HEK293 (cell line): Measurements from ENCODE around the gene CSHL1.
A peak's percentile ranks its signal among the peaks of the same experiment; 100 is the strongest.

Experiments
- CTCF ChIA-PET: fragments of 350-600 bp; formaldehyde crosslinking; extraction: SDS; loops from one replicate; lab custom pipeline; 2021; ENCODE audit warnings: antibody characterized with exemption; lab: Yijun Ruan, JAX
- POLR2A ChIA-PET: fragments of 300-600 bp; formaldehyde crosslinking; extraction: SDS; loops from one replicate; lab custom pipeline; 2020; ENCODE audit warnings: antibody characterized with exemption, inconsistent platforms; lab: Yijun Ruan, JAX
- H3K27ac ChIP-seq: fragments of 200-500 bp; sonication (Bioruptor generic); 2 replicates; pipeline ENCODE4 v1.5.1; 2014; ENCODE audit warnings: low read depth, low read length, control low read depth, inconsistent platforms; ENCODE audit errors: extremely low read depth
- H3K36me3 ChIP-seq, 2 experiments: fragments of 200-500 bp in 1 of 2; sonication (Bioruptor generic) in 1 of 2; 1 replicate in 1 of 2; 2 replicates in 1 of 2; pipeline ENCODE4 v1.5.1; 2014 to 2017; ENCODE audit warnings: inconsistent platforms in 2 of 2, low read length in 2 of 2; ENCODE audit not compliant: control insufficient read depth in 2 of 2, insufficient read depth in 1 of 2
- H3K4me1 ChIP-seq: fragments of 200-500 bp; sonication (Bioruptor generic); 2 replicates; pipeline ENCODE4 v1.5.1; 2014; ENCODE audit warnings: mild to moderate bottlenecking, low read length, inconsistent platforms; ENCODE audit not compliant: control insufficient read depth, insufficient read depth
- H3K4me3 ChIP-seq: 2 replicates; pipeline ENCODE4 v1.5.1; 2011; ENCODE audit warnings: low read depth, mild to moderate bottlenecking, control low read depth, low read length, moderate library complexity
- H3K9me3 ChIP-seq: fragments of 200-500 bp; sonication (Bioruptor generic); 2 replicates; pipeline ENCODE4 v1.5.1; 2014; ENCODE audit warnings: low read depth, low read length, inconsistent platforms; ENCODE audit not compliant: control insufficient read depth, insufficient read depth
- AEBP2 ChIP-seq: fragments of 450-650 bp; formaldehyde crosslinking; IDR thresholded peaks from 2 replicates; pipeline ENCODE4 v1.5.1; 2016; ENCODE audit warnings: missing biosample characterization, missing genetic modification characterization, borderline replicate concordance
- ELK4 ChIP-seq: IDR thresholded peaks from 2 replicates; pipeline ENCODE4 v1.6.1; 2011; ENCODE audit warnings: mild to moderate bottlenecking, low read depth, low read length, borderline replicate concordance
- GLIS1 ChIP-seq: fragments of 450-650 bp; formaldehyde crosslinking; IDR thresholded peaks from 2 replicates; pipeline ENCODE4 v1.5.1; 2016; ENCODE audit warnings: missing biosample characterization, missing genetic modification characterization
- OSR2 ChIP-seq: fragments of 450-650 bp; formaldehyde crosslinking; IDR thresholded peaks from 2 replicates; pipeline ENCODE4 v1.5.1; 2016; ENCODE audit warnings: missing biosample characterization, missing genetic modification characterization
- OVOL3 ChIP-seq: fragments of 450-650 bp; formaldehyde crosslinking; IDR thresholded peaks from 2 replicates; pipeline ENCODE4 v1.5.1; 2016; ENCODE audit warnings: missing biosample characterization, missing genetic modification characterization
- ZBTB26 ChIP-seq: fragments of 450-650 bp; formaldehyde crosslinking; optimal IDR thresholded peaks from 2 replicates; pipeline ENCODE3; 2016; ENCODE audit warnings: missing biosample characterization, mild to moderate bottlenecking, missing genetic modification characterization
- ZBTB8A ChIP-seq: fragments of 450-650 bp; formaldehyde crosslinking; IDR thresholded peaks from 2 replicates; pipeline ENCODE4 v1.5.1; 2016; ENCODE audit warnings: missing biosample characterization, missing genetic modification characterization
- ZFHX2 ChIP-seq: fragments of 450-650 bp; formaldehyde crosslinking; conservative IDR thresholded peaks from 2 replicates; pipeline ENCODE4 v1.5.1; 2016; ENCODE audit warnings: missing biosample characterization, missing genetic modification characterization
- ZFP3 ChIP-seq: fragments of 450-650 bp; formaldehyde crosslinking; IDR thresholded peaks from 2 replicates; pipeline ENCODE4 v1.5.1; 2016; ENCODE audit warnings: low read depth, missing biosample characterization, missing genetic modification characterization
- ZIC2 ChIP-seq: fragments of 450-650 bp; formaldehyde crosslinking; IDR thresholded peaks from 2 replicates; pipeline ENCODE4 v1.5.1; 2016; ENCODE audit warnings: missing biosample characterization, missing genetic modification characterization
- ZNF16 ChIP-seq: fragments of 450-650 bp; formaldehyde crosslinking; IDR thresholded peaks from 2 replicates; pipeline ENCODE4 v1.5.1; 2016; ENCODE audit warnings: low read depth, missing biosample characterization, missing genetic modification characterization
- ZNF2 ChIP-seq: fragments of 450-650 bp; formaldehyde crosslinking; IDR thresholded peaks from 2 replicates; pipeline ENCODE4 v1.5.1; 2016; ENCODE audit warnings: missing biosample characterization, missing genetic modification characterization
- ZNF248 ChIP-seq: fragments of 450-650 bp; formaldehyde crosslinking; IDR thresholded peaks from 2 replicates; pipeline ENCODE4 v1.5.1; 2017; ENCODE audit warnings: missing biosample characterization, missing genetic modification characterization
- ZNF274 ChIP-seq, 2 experiments: fragments of 200-500 bp in 1 of 2; fragments of 450-650 bp in 1 of 2; sonication (Bioruptor generic) in 1 of 2; formaldehyde crosslinking in 1 of 2; IDR thresholded peaks; 2 replicates each; pipeline versions ENCODE4 v1.5.1 to v1.6.1; 2014 to 2016; ENCODE audit warnings: borderline replicate concordance in 1 of 2, inconsistent platforms in 1 of 2, low read length in 1 of 2, missing biosample characterization in 1 of 2, missing genetic modification characterization in 1 of 2
- ZSCAN16 ChIP-seq: fragments of 450-650 bp; formaldehyde crosslinking; IDR thresholded peaks from 2 replicates; pipeline ENCODE4 v1.5.1; 2016; ENCODE audit warnings: missing biosample characterization, missing genetic modification characterization
- TF ChIP-seq, protein P1 (sequence below): fragments of 450-650 bp; formaldehyde crosslinking; IDR thresholded peaks from 2 replicates; pipeline ENCODE4 v1.5.1; 2016; ENCODE audit warnings: missing biosample characterization, missing genetic modification characterization

Gene CSHL1

GRCh38 chr17:63934183-63935112, 23.4 kb upstream of the CSHL1 start:
- TF ChIP-seq ZBTB8A (tag by site-specific recombination) (0 out of 2 replicates have a peak, but pooled peaks have one; percentile 25), ZFP3 (no peak), ZNF274 (IDR thresholded peaks at IDR 0.05; ENCODE audit: low read length) (no peak), ZNF274 (tag by site-specific recombination; IDR thresholded peaks at IDR 0.05; ENCODE audit: borderline replicate concordance) (no peak)
- CTCF ChIA-PET = interaction anchor here (0.6 to 3.0 kb wide), 5 partner anchors 12 to 33 kb away, joined by 3 to 14 read pairs (median 6); partner anchors contain the start of gene GH1
- no peaks in the 10 kb centered on the region for H3K9me3 ChIP-seq
- no peak overlapping the region for H3K27ac ChIP-seq
- H3K4me1 ChIP-seq = no peaks in the 10 kb centered on the region
- H3K4me3 ChIP-seq = no peak overlapping the region
- POLR2A ChIA-PET = no interaction called here
- H3K36me3 ChIP-seq = no peaks in the 10 kb centered on the region

- no peak for TF ChIP-seq OSR2
- TF ChIP-seq ZNF2 = no peak
- no peak for TF ChIP-seq ZBTB26 (tag by site-specific recombination)
- TF ChIP-seq OVOL3 (tag by site-specific recombination) = no peak
- no peak for TF ChIP-seq AEBP2 (tag by site-specific recombination)
- ChIA-PET CTCF (interaction anchor here (0.5 to 3.0 kb wide), 5 partner anchors 9 to 139 kb away, joined by 3 to 14 read pairs (median 3); partner anchors contain the start of gene GH1), POLR2A (no interaction called here)
- Histone ChIP-seq H3K27ac (no peak overlapping the region), H3K36me3 (no peaks in the 10 kb centered on the region), H3K4me3 (no peak overlapping the region), H3K9me3 (no peaks in the 10 kb centered on the region), H3K4me1 (no peaks in the 10 kb centered on the region)
Observed at GRCh38 chr17:63933598-63933997, 22.5 kb upstream of the CSHL1 start.

GRCh38 chr17:63932721-63933120, 21.7 kb upstream of the CSHL1 start:
- H3K4me1 ChIP-seq = no peaks in the 10 kb centered on the region
- no peak overlapping the region for H3K4me3 ChIP-seq
- ChIA-PET POLR2A (no interaction called here), CTCF (interaction anchor here (0.6 to 2.0 kb wide), 3 partner anchors 9 to 318 kb away, joined by 3 to 11 read pairs (median 5); partner anchors contain the start of gene GH1)
- no peaks in the 10 kb centered on the region for H3K9me3 ChIP-seq
- TF ChIP-seq ZSCAN16 (no peak), ZNF16 (peak; percentile 65; the same call in 1 of the 2 replicates)
- H3K27ac ChIP-seq = no peak overlapping the region
- no peaks in the 10 kb centered on the region for H3K36me3 ChIP-seq

- no peak within 1 kb of the TSS for H3K27ac ChIP-seq
- H3K36me3 ChIP-seq = no peaks in the 10 kb centered on the region
- no peak within 1 kb of the TSS for H3K4me3 ChIP-seq
- no peaks in the 10 kb centered on the region for H3K4me1 ChIP-seq
- POLR2A ChIA-PET = no interaction called here
- H3K9me3 ChIP-seq = no peaks in the 10 kb centered on the region
- CTCF ChIA-PET = interaction anchor here (0.6 to 3.0 kb wide), 2 partner anchors 13 to 318 kb away, joined by 5 to 17 read pairs; partner anchors contain the start of gene GH1
- TF ChIP-seq ZFHX2 (tag by site-specific recombination) (no peak), ZIC2 (tag by site-specific recombination) (peak; percentile 33), ELK4 (no peak), ZNF274 (IDR thresholded peaks at IDR 0.05; ENCODE audit: low read length) (no peak), ZNF274 (tag by site-specific recombination; IDR thresholded peaks at IDR 0.05; ENCODE audit: borderline replicate concordance) (no peak), GLIS1 (tag by site-specific recombination) (peak; percentile 62), ZNF248 (tag by site-specific recombination) (no peak)
- TF ChIP-seq, protein P1, sequence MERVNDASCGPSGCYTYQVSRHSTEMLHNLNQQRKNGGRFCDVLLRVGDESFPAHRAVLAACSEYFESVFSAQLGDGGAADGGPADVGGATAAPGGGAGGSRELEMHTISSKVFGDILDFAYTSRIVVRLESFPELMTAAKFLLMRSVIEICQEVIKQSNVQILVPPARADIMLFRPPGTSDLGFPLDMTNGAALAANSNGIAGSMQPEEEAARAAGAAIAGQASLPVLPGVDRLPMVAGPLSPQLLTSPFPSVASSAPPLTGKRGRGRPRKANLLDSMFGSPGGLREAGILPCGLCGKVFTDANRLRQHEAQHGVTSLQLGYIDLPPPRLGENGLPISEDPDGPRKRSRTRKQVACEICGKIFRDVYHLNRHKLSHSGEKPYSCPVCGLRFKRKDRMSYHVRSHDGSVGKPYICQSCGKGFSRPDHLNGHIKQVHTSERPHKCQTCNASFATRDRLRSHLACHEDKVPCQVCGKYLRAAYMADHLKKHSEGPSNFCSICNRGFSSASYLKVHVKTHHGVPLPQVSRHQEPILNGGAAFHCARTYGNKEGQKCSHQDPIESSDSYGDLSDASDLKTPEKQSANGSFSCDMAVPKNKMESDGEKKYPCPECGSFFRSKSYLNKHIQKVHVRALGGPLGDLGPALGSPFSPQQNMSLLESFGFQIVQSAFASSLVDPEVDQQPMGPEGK (tag by site-specific recombination) = no peak
Observed at GRCh38 chr17:63931981-63932561, 21.0 kb upstream of the CSHL1 start, which contains the start of gene CD79B. Gene CD79B (minus strand): TSS chr17:63932331. CDS start chr17:63932261, 70 bp downstream.
